Fibroblast of the aortic adventitia (primary cell): ENCODE measurements around the gene SLC15A1. TPM values are rescaled to one million over a fixed set of nuclear protein-coding genes. Genes with fewer than 3 reads are reported as not detected.

ENCODE experiments used
- DNase-seq: peaks from one replicate; pipeline ENCODE4 v3.0.0-alpha.2; 2010; ENCODE audit warnings: low read depth
- H3K4me3 ChIP-seq: 2 replicates; pipeline ENCODE4 v1.5.1; 2011; ENCODE audit warnings: low read depth, mild to moderate bottlenecking, control low read depth, low read length, moderate library complexity
- CTCF ChIP-seq: IDR thresholded peaks from 2 replicates; pipeline ENCODE4 v1.5.1; 2011; ENCODE audit warnings: mild to moderate bottlenecking, low read length, control low read depth, inconsistent platforms; ENCODE audit not compliant: insufficient read depth
- total RNA-seq: library from RNA; depleted of rRNA; stranded (reverse); fragments of >200 nt; gene quantifications from 2 replicates; pipeline ENCODE4 v1.2.3, GENCODE V29; 2012; ENCODE audit warnings: low replicate concordance

SLC15A1 gene
- total RNA-seq, 1 donor, result not detected

- DNase-seq, result no peak
- no peak overlapping the region for H3K4me3 ChIP-seq
- no peak for TF ChIP-seq CTCF
Observed at GRCh38 chr13:98775386-98775785, 22.9 kb upstream of the SLC15A1 start.

GRCh38 chr13:98774776-98775175 is 22.3 kb upstream of the SLC15A1 start:
- no peak for DNase-seq
- TF ChIP-seq CTCF, result no peak
- no peak overlapping the region for H3K4me3 ChIP-seq

DNA sequence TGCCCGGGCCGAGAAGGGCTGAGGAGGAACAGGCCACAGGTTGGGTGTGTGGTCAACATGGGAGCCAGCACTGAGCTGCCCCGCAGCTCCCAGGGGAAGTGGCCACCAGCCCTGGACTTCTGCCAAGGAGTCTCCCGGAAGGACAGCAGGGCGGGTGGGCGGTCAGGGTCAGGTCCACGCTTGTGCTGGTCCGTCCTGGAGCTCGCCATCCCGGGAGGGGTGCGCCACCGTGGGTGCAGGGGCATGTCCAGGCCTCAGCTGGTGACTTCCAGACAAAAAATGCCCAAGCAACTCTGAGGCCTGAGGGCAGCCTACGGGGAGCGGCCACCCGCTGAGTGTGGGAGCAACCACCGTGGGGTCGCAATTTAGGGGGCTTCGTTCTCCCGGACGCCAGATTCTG is 21.4 kb upstream of the SLC15A1 start:
- no peak for TF ChIP-seq CTCF
- DNase-seq, result no peak
- no peak overlapping the region for H3K4me3 ChIP-seq

DNA sequence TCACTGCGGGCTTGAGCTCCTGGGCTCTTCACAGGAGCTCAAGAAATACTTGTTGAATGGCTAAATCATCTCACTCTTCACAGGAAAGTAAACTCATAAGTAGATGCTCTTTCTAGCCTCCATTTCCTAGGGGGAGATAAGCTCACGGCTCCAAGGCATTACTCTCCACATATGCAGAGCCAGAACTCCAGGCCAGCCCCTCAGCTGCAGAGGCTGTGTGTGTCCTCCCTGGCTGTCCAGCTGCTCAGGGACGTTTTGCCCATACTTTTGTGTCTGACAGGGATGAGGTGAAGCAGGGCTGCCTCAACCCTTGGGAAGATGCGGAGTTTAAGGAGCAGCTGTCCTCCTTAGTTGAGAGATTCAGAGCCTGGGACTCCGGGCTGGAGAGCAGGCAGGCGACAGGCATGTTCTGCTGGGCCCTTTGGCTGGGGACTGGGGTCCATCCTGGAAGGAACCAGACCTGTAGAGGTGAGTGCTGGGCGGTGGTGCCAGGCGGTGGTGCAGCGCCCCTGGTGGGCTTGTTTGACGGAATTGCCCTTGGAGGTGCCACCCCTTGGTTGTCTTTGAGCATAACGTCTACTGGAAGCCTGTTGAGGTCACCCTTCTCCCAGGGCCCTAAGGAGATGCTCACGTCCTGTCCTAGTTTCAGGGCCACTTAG is 20.5 kb upstream of the SLC15A1 start:
- no peak for DNase-seq
- no peak for TF ChIP-seq CTCF
- H3K4me3 ChIP-seq, result no peak overlapping the region

GRCh38 chr13:98771838-98772611 is 19.6 kb upstream of the SLC15A1 start:
- no peak for DNase-seq
- no peak overlapping the region for H3K4me3 ChIP-seq
- TF ChIP-seq CTCF, result no peak

DNA sequence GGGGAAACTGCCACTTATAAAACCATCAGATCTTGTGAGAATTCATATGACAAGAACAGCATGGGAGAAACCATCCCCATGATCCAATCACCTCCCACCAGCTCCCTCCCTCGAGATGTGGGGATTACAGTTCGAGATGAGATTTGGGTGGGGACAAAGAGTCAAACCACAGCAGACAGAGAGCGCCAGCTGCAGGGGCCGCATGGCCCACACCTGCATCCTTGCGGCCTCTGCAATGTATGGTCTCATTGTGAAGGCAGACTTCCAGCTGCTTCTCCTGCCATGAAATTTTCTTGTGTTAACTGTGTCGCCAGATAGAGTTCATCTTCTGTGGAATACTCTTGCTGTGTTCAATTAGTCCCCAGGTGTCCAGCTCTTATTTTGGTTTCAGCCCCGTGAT is 17.3 kb upstream of the SLC15A1 start:
- TF ChIP-seq CTCF, result no peak

More for the DNA sequence above, 17.3 kb upstream of the SLC15A1 start:
- H3K4me3 ChIP-seq, result no peak overlapping the region
- DNase-seq, result no peak
